ENCODE results near the gene SH3BP2.

- TF ChIP-seq POLR2AphosphoS5 (IDR thresholded peaks at IDR 0.05), result peak; percentile 14 to 42 (median 41)
- no peak for TF ChIP-seq POLR2A (IDR thresholded peaks at IDR 0.05)
- peak in 2 of 11 experiments; percentile 6 to 16 for TF ChIP-seq CTCF (IDR thresholded peaks at IDR 0.05 in 8 of 11, conservative IDR thresholded peaks at IDR 0.05 in 3 of 11)
These were observed 31.6 kb upstream of the SH3BP2 start for GRCh38 chr4:2761035-2761923.
